H1 (cell line): ENCODE results near the gene CD28. TPM values are rescaled to one million over a fixed set of nuclear protein-coding genes. Genes with fewer than 3 reads are reported as not detected.

Experiments
- CTCF ChIA-PET: fragments of 300-600 bp; sonication (Branson Sonifier 250); formaldehyde crosslinking; loops from one replicate; lab custom pipeline; 2021; ENCODE audit not compliant: partially characterized antibody; lab: Charles Lee
- POLR2A ChIA-PET: fragments of 300-600 bp; sonication (Branson Sonifier 250); formaldehyde crosslinking; loops from one replicate; lab custom pipeline; 2021; ENCODE audit warnings: inconsistent platforms; ENCODE audit not compliant: partially characterized antibody; lab: Charles Lee
- DNase-seq, 2 experiments: peaks; one replicate each; pipeline versions ENCODE4 v3.0.0 to v3.0.0-alpha.2; 2010 to 2022; ENCODE audit warnings: low spot score in 2 of 2, low read depth in 1 of 2, mixed read lengths in 1 of 2
- FAIRE-seq: peaks from 2 replicates; lab custom pipeline; 2011; peaks lifted over from hg19 to GRCh38; lab: Jason Lieb, UNC
- H2AFZ ChIP-seq: 2 replicates; pipeline ENCODE4 v1.8.1; 2012; ENCODE audit warnings: low read length, inconsistent platforms
- H2AK5ac ChIP-seq: 2 replicates; pipeline ENCODE4 v1.6.1; 2013; ENCODE audit warnings: low read depth, low read length
- H2BK120ac ChIP-seq: replicated peaks from 2 replicates; pipeline ENCODE3; 2013; ENCODE audit warnings: low read depth, low read length, inconsistent platforms
- H2BK12ac ChIP-seq: 2 replicates; pipeline ENCODE4 v1.6.1; 2013; ENCODE audit warnings: low read depth, low read length
- H2BK15ac ChIP-seq: 2 replicates; pipeline ENCODE4 v1.6.1; 2013; ENCODE audit warnings: low read length
- H2BK20ac ChIP-seq: 2 replicates; pipeline ENCODE4 v1.6.1; 2013; ENCODE audit warnings: low read length
- H2BK5ac ChIP-seq: 2 replicates; pipeline ENCODE4 v1.6.1; 2013; ENCODE audit warnings: low read depth, low read length
- H3K14ac ChIP-seq: 2 replicates; pipeline ENCODE4 v1.6.1; 2013; ENCODE audit warnings: inconsistent platforms; ENCODE audit not compliant: insufficient read length
- H3K18ac ChIP-seq: 2 replicates; pipeline ENCODE4 v1.6.1; 2013; ENCODE audit warnings: low read length; ENCODE audit errors: extremely low read depth
- H3K23ac ChIP-seq: 2 replicates; pipeline ENCODE4 v1.6.1; 2013; ENCODE audit warnings: inconsistent platforms; ENCODE audit not compliant: insufficient read length
- H3K23me2 ChIP-seq: 2 replicates; pipeline ENCODE4 v1.6.1; 2013; ENCODE audit warnings: low read depth, low read length
- H3K27ac ChIP-seq: 2 replicates; pipeline ENCODE4 v1.6.1; 2011; ENCODE audit warnings: low read depth, low read length, inconsistent platforms
- H3K27me3 ChIP-seq, 4 experiments: replicated peaks in 1 of 4; 1 replicate in 1 of 4; 2 replicates in 3 of 4; pipeline versions ENCODE4 v1.6.1 to v1.8.1; 2011 to 2013; ENCODE audit warnings: low read length in 3 of 4, mild to moderate bottlenecking in 3 of 4, inconsistent platforms in 2 of 4, mixed read lengths in 2 of 4, moderate library complexity in 1 of 4; ENCODE audit not compliant: control insufficient read depth in 3 of 4, insufficient read depth in 3 of 4; ENCODE audit errors: extremely low read depth in 1 of 4
- H3K36me3 ChIP-seq, 4 experiments: 2 replicates each; pipeline versions ENCODE4 v1.6.1 to v1.8.1; 2011 to 2013; ENCODE audit warnings: mild to moderate bottlenecking in 4 of 4, low read length in 3 of 4, moderate library complexity in 2 of 4, control low read depth in 1 of 4, inconsistent platforms in 1 of 4; ENCODE audit not compliant: insufficient read depth in 4 of 4, control insufficient read depth in 2 of 4
- H3K4ac ChIP-seq: replicated peaks from 2 replicates; pipeline ENCODE3; 2013; ENCODE audit warnings: low read length, low read depth, mixed read lengths, inconsistent platforms; ENCODE audit not compliant: insufficient read length
- H3K4me1 ChIP-seq, 4 experiments: replicated peaks in 1 of 4; 1 replicate in 1 of 4; 2 replicates in 3 of 4; pipeline versions ENCODE4 v1.6.1 to v1.8.1; 2011 to 2013; ENCODE audit warnings: low read length in 3 of 4, inconsistent platforms in 2 of 4, mixed read lengths in 1 of 4; ENCODE audit not compliant: insufficient read depth in 4 of 4, control insufficient read depth in 3 of 4
- H3K4me2 ChIP-seq, 2 experiments: 2 replicates each; pipeline versions ENCODE4 v1.6.1 to v1.8.1; 2011 to 2013; ENCODE audit warnings: low read depth in 2 of 2, low read length in 2 of 2, control low read depth in 1 of 2, inconsistent platforms in 1 of 2, mild to moderate bottlenecking in 1 of 2; ENCODE audit not compliant: insufficient read depth in 1 of 2
- H3K4me3 ChIP-seq, 4 experiments: fragments of 200-600, 300-600 bp in 1 of 4; sonication (generic), shearing (Covaris generic), sonication (Bioruptor Twin) in 1 of 4; 2 replicates each; pipeline versions ENCODE4 v1.5.1 to v1.8.1; 2011 to 2016; ENCODE audit warnings: low read length in 4 of 4, low read depth in 3 of 4, control low read depth in 2 of 4, inconsistent platforms in 2 of 4, mild to moderate bottlenecking in 2 of 4, mixed read lengths in 1 of 4, moderate library complexity in 1 of 4; ENCODE audit not compliant: insufficient read depth in 2 of 4; ENCODE audit errors: extremely low read depth in 1 of 4
- H3K56ac ChIP-seq: replicated peaks from 2 replicates; pipeline ENCODE3; 2013; ENCODE audit warnings: low read depth, mild to moderate bottlenecking, mixed read lengths, low read length, inconsistent platforms; ENCODE audit not compliant: insufficient read length
- H3K79me1 ChIP-seq: 2 replicates; pipeline ENCODE4 v1.6.1; 2013; ENCODE audit warnings: low read depth, low read length, control low read depth
- H3K79me2 ChIP-seq, 2 experiments: 2 replicates each; pipeline versions ENCODE4 v1.6.1 to v1.8.1; 2012 to 2013; ENCODE audit warnings: low read length in 2 of 2, mild to moderate bottlenecking in 2 of 2, inconsistent platforms in 1 of 2; ENCODE audit not compliant: insufficient read depth in 2 of 2, control insufficient read depth in 1 of 2
- H3K9ac ChIP-seq, 4 experiments: replicated peaks in 1 of 4; 1 replicate in 1 of 4; 2 replicates in 3 of 4; pipeline versions ENCODE4 v1.6.1 to v1.8.1; 2011 to 2013; ENCODE audit warnings: low read depth in 3 of 4, low read length in 3 of 4, control low read depth in 2 of 4, mild to moderate bottlenecking in 2 of 4, moderate library complexity in 2 of 4, inconsistent platforms in 1 of 4; ENCODE audit errors: extremely low read depth in 1 of 4
- H3K9me3 ChIP-seq, 2 experiments: 2 replicates each; pipeline versions ENCODE4 v1.6.1 to v1.8.1; 2012 to 2013; ENCODE audit warnings: mild to moderate bottlenecking in 2 of 2, moderate library complexity in 2 of 2, control low read depth in 1 of 2, inconsistent platforms in 1 of 2, low read depth in 1 of 2, low read length in 1 of 2, mixed read lengths in 1 of 2; ENCODE audit not compliant: insufficient read depth in 2 of 2
- H4K20me1 ChIP-seq, 2 experiments: replicated peaks in 1 of 2; 2 replicates each; pipeline versions ENCODE3 to v1.8.1; 2011 to 2013; ENCODE audit warnings: inconsistent platforms in 2 of 2, low read length in 2 of 2, mild to moderate bottlenecking in 1 of 2; ENCODE audit not compliant: insufficient read depth in 2 of 2, control insufficient read depth in 1 of 2
- H4K5ac ChIP-seq: 2 replicates; pipeline ENCODE4 v1.6.1; 2013; ENCODE audit warnings: low read length, low read depth, mixed read lengths, inconsistent platforms; ENCODE audit not compliant: insufficient read length
- H4K8ac ChIP-seq: 2 replicates; pipeline ENCODE4 v1.8.0; 2013; ENCODE audit warnings: mild to moderate bottlenecking, moderate library complexity, low read length, inconsistent platforms; ENCODE audit not compliant: insufficient read depth; ENCODE audit errors: extremely low read depth
- H4K91ac ChIP-seq: replicated peaks from 2 replicates; pipeline ENCODE3; 2013; ENCODE audit warnings: low read length, mixed read lengths, inconsistent platforms; ENCODE audit not compliant: insufficient read length
- GABPA ChIP-seq: IDR thresholded peaks from 2 replicates; pipeline ENCODE4 v1.6.1; 2011; ENCODE audit warnings: mild to moderate bottlenecking, low read length, moderate library complexity, borderline replicate concordance; ENCODE audit not compliant: insufficient read depth
- POLR2A ChIP-seq, 2 experiments: IDR thresholded peaks; 1 replicate in 1 of 2; 2 replicates in 1 of 2; pipeline ENCODE4 v1.6.1; 2011; ENCODE audit warnings: low read depth in 2 of 2, low read length in 2 of 2, mild to moderate bottlenecking in 2 of 2; ENCODE audit errors: control extremely low read depth in 1 of 2
- TAF7 ChIP-seq: optimal IDR thresholded peaks from 2 replicates; pipeline ENCODE3; 2011; ENCODE audit warnings: low read depth, mild to moderate bottlenecking, inconsistent platforms, low read length, moderate library complexity, borderline replicate concordance
- TBP ChIP-seq: IDR thresholded peaks from 2 replicates; pipeline ENCODE4 v1.6.1; 2011; ENCODE audit warnings: low read depth, low read length, improper control_type of control experiment
- WGBS, 2 experiments: shearing (Covaris generic) in 1 of 2; methylation state at CpG; one replicate each; pipeline versions ENCODE4 v1.1.6 to v1.1.7; 2013 to 2015; ENCODE audit warnings: low lambda C conversion rate in 2 of 2, mixed read lengths in 2 of 2, inconsistent platforms in 1 of 2, low coverage in 1 of 2, missing lambda C conversion rate in 1 of 2; ENCODE audit not compliant: insufficient replicate concordance in 2 of 2, insufficient coverage in 1 of 2, insufficient read length in 1 of 2; ENCODE audit errors: extremely low coverage in 1 of 2, missing lambda C conversion rate in 1 of 2; 5-methylcytosine and 5-hydroxymethylcytosine counted together
- polyA plus RNA-seq, 7 experiments: library from polyadenylated mRNA; depleted of rRNA in 3 of 7; stranded (reverse) in 5 of 7; unstranded in 2 of 7; fragments of >200 nt in 5 of 7; fragments of 200-250 nt in 2 of 7; gene quantifications; 1 replicate in 5 of 7; 2 replicates in 1 of 7; 4 replicates in 1 of 7; pipeline versions ENCODE4 v1.2.1 to v1.2.3, GENCODE V29; 2011 to 2013; ENCODE audit warnings: missing spikeins in 2 of 7, mixed read lengths in 2 of 7
- total RNA-seq: library from RNA; stranded (reverse); fragmentation: NEBNext Ultra II Directional; extraction: Animal tissue kit (Norgen Biotek cat#: 25700); gene quantifications from 2 replicates; pipeline ENCODE4 v1.2.1, GENCODE V29; 2021
- TF ChIP-seq, protein P1 (sequence below): IDR thresholded peaks from 2 replicates; pipeline ENCODE4 v1.6.1; 2011; ENCODE audit warnings: low read length, improper control_type of control experiment

The CD28 gene
- total and polyA plus RNA-seq, 2 of the 8 experiments (the other 6 are each of a cell fraction or from before 2014, with no cell fraction given), result not detected

DNA sequence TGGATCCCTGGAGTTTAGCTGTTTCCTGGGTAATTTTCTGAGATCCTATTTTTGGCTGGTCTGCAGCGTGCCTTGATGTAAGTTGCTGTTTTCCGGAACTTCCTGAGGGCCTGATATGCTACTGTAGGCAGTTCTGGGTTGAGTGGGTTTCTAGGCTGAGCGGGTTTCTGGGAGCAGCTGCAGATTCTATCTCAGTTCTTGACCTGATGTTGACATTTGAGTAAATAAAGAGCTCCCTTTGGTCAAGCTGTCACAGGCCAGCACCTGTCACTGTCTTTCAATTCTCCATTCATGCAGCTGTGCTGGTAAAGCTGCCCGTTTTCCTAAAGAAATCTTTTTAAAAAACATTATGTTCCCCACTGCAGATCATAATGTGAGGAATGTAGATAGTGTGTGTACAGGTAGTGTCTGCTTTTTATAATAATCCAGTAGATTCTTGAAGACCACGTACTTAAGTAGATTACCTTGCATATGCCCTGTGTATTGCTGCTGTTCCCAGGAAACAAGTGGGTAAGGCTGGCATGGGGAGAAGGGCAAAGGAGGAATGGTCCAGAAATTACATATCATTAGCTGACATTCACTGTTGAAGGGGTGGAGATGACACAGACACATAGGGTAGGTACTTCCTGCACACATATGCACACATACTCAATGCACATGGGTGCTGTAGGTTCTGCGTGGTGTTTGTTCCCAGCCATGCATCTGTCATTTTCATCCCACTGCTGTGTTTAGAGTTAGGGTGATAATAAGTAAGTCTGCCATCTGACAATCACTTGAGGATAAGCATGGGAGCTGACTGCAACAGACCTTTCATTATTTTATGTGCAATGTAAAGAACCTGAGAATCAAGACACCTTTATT lies 25.9 kb downstream of the CD28 start:
- Histone ChIP-seq H4K20me1 (no peaks in the 10 kb centered on the region), H3K9me3 (peaks cover 0 to 6% of the 10 kb centered on the region in 2 experiments; a peak in 1 of 4 replicates), H2BK120ac (no peak overlapping the region), H3K9ac (no peak overlapping the region), H2AK5ac (no peak overlapping the region), H2BK20ac (no peak overlapping the region), H3K4me3 (no peak overlapping the region), H3K27me3 (no peaks in the 10 kb centered on the region), H3K56ac (no peak overlapping the region), H3K79me1 (no peaks in the 10 kb centered on the region), H3K36me3 (no peaks in the 10 kb centered on the region), H4K5ac (no peak overlapping the region), H3K79me2 (no peaks in the 10 kb centered on the region), H3K27ac (no peak overlapping the region), H4K91ac (no peak overlapping the region), H3K14ac (no peak overlapping the region)
- POLR2A ChIA-PET, result interaction anchor here (1.2 kb wide), 1 partner anchor 16 kb away, joined by 4 read pairs; no protein-coding TSS in a partner anchor
- FAIRE-seq, result no peak
- 96% methylated on average over 6 of the region's 6 CpGs; no CpG with 5 or more reads in 1 of the 2 experiments for WGBS, 2 experiments
- TF ChIP-seq TAF7 (no peak), POLR2A (IDR thresholded peaks at IDR 0.05; ENCODE audit: control extremely low read depth in 1 of 2, low read depth in 2 of 2, low read length in 2 of 2) (no peak), TBP (no peak), GABPA (no peak)
- TF ChIP-seq, protein P1, sequence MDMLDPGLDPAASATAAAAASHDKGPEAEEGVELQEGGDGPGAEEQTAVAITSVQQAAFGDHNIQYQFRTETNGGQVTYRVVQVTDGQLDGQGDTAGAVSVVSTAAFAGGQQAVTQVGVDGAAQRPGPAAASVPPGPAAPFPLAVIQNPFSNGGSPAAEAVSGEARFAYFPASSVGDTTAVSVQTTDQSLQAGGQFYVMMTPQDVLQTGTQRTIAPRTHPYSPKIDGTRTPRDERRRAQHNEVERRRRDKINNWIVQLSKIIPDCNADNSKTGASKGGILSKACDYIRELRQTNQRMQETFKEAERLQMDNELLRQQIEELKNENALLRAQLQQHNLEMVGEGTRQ, result no peak
- TF ChIP-seq, all 59 proteins: peak for 0
- Histone ChIP-seq H3K4ac (no peak overlapping the region), H3K23me2 (no peaks in the 10 kb centered on the region), H4K8ac (no peak overlapping the region), H2BK5ac (no peak overlapping the region), H2BK12ac (no peak overlapping the region), H3K4me2 (no peak overlapping the region), H2BK15ac (no peak overlapping the region), H3K18ac (no peak overlapping the region), H2AFZ (no peak overlapping the region), H3K4me1 (peaks cover 0 to 3% (median 0%) of the 10 kb centered on the region in 4 experiments; a peak in 3 of 7 replicates), H3K23ac (no peak overlapping the region)
- DNase-seq, result no peak
- CTCF ChIA-PET, result interaction anchor here (0.6 to 2.7 kb wide), 5 partner anchors 10 to 40 kb away, joined by 3 to 11 read pairs (median 4); no protein-coding TSS in a partner anchor
